Sigmoid colon (tissue), 7 donors: ENCODE results near the gene NLRP7. TPM values are rescaled to one million over a fixed set of nuclear protein-coding genes. Genes with fewer than 3 reads are reported as not detected.
"Not testable (repeated sequence)": the region's sequence is repeated elsewhere in the genome, so short reads cannot be mapped to it uniquely, and the experiment has no call there.

ENCODE experiments used
- DNase-seq: peaks from one replicate; pipeline ENCODE4 v3.0.0-alpha.2; 2019
- H3K27ac ChIP-seq, 4 donors: fragments of 200-600 bp; sonication (generic); one replicate each; pipeline ENCODE4 v1.5.1; 2016 to 2019; ENCODE audit warnings: mild to moderate bottlenecking in 1 of 4
- H3K27me3 ChIP-seq, 3 donors: fragments of 200-600 bp; sonication (generic); one replicate each; pipeline ENCODE4 v1.5.1; 2019; ENCODE audit warnings: mild to moderate bottlenecking in 1 of 3
- H3K36me3 ChIP-seq, 4 donors: fragments of 200-600 bp; sonication (generic); one replicate each; pipeline ENCODE4 v1.5.1; 2016 to 2019
- H3K4me1 ChIP-seq, 4 donors: fragments of 200-600 bp; sonication (generic); one replicate each; pipeline ENCODE4 v1.5.1; 2017 to 2019
- H3K4me3 ChIP-seq, 4 donors: fragments of 200-600 bp; sonication (generic); one replicate each; pipeline ENCODE4 v1.5.1; 2017 to 2019; ENCODE audit warnings: mild to moderate bottlenecking in 2 of 4, moderate library complexity in 1 of 4
- H3K9me3 ChIP-seq, 4 donors: fragments of 200-600 bp in 3 of 4; sonication (generic) in 3 of 4; one replicate each; pipeline versions ENCODE4 v1.5.1 to v1.6.1; 2013 to 2019
- CTCF ChIP-seq, 4 experiments: fragments of 450-650 bp in 3 of 4; fragments of 200-600 bp in 1 of 4; IDR thresholded peaks; one replicate each; pipeline ENCODE4 v1.5.1; 2016 to 2019; ENCODE audit warnings: antibody characterized with exemption in 4 of 4, mild to moderate bottlenecking in 3 of 4, moderate library complexity in 2 of 4
- EP300 ChIP-seq, 4 donors: sonication (generic); formaldehyde crosslinking; IDR thresholded peaks; one replicate each; pipeline ENCODE4 v1.6.1; 2017; ENCODE audit warnings: antibody characterized with exemption in 4 of 4
- POLR2A ChIP-seq, 2 donors: fragments of 450-650 bp; IDR thresholded peaks; one replicate each; pipeline ENCODE4 v1.6.1; 2016; ENCODE audit warnings: antibody characterized with exemption in 2 of 2, mild to moderate bottlenecking in 2 of 2, moderate library complexity in 2 of 2
- POLR2AphosphoS5 ChIP-seq, 4 donors: sonication (generic); formaldehyde crosslinking; IDR thresholded peaks; one replicate each; pipeline ENCODE4 v1.6.1; 2017; ENCODE audit warnings: antibody characterized with exemption in 4 of 4
- WGBS, 2 donors: extraction: QIAGEN DNeasy Blood & Tissue Kit; methylation state at CpG; one replicate each; pipeline ENCODE4 v1.1.7; 2013; 5-methylcytosine and 5-hydroxymethylcytosine counted together
- intact Hi-C: fragments of 100-400 bp; cut with DNase I; formaldehyde crosslinking; loops from one replicate; pipeline ENCODE4 v1.15.1; 2023
- polyA plus RNA-seq, 3 donors: library from polyadenylated mRNA; stranded (reverse); fragments of 200-250 nt; gene quantifications; one replicate each; pipeline ENCODE4 v1.2.3, GENCODE V29; 2013
- total RNA-seq, 4 donors: library from RNA; depleted of rRNA; stranded (reverse); fragments of >200 nt; gene quantifications; one replicate each; pipeline ENCODE4 v1.1.0, GENCODE V29; 2016
- donor health status: healthy with polysubstance abuse.
- donor health status: Bipolar disorder and iron deficiency.
- donor health status: healthy.

The NLRP7 gene
- total and polyA plus RNA-seq, 7 donors: 0.07 TPM; not detected in 6

- WGBS, 2 donors: 82 to 90% methylated on average over 3 of the region's 3 CpGs
- H3K4me3 ChIP-seq: no peak overlapping the region
- TF ChIP-seq POLR2AphosphoS5 (IDR thresholded peaks at IDR 0.05): no peak
- TF ChIP-seq EP300 (IDR thresholded peaks at IDR 0.05): no peak
- no peak for TF ChIP-seq CTCF (IDR thresholded peaks at IDR 0.05)
- no peak for TF ChIP-seq POLR2A (IDR thresholded peaks at IDR 0.05)
- H3K27ac ChIP-seq: no peak overlapping the region
- H3K9me3 ChIP-seq: no peaks in the 10 kb centered on the region
- H3K4me1 ChIP-seq: no peaks in the 10 kb centered on the region
- H3K27me3 ChIP-seq: peaks cover 0 to 9% (median 0%) of the 10 kb centered on the region in 3 donors
- no peaks in the 10 kb centered on the region for H3K36me3 ChIP-seq
- no peak for DNase-seq
- intact Hi-C loops: no loop called here
Observed at GRCh38 chr19:54967611-54968010, 20.3 kb upstream of the NLRP7 start.

- H3K9me3 ChIP-seq, H3K4me3 ChIP-seq, H3K4me1 ChIP-seq, H3K36me3 ChIP-seq, DNase-seq, H3K27me3 ChIP-seq, intact Hi-C loops, H3K27ac ChIP-seq: not testable (repeated sequence)
- WGBS, 2 donors: 98% methylated on average over 15 of the region's 15 CpGs; no CpG with 5 or more reads in 1 of the 2 donors
Observed at GRCh38 chr19:54965055-54965454, 17.7 kb upstream of the NLRP7 start.

GRCh38 chr19:54959840-54960239, 12.5 kb upstream of the NLRP7 start:
- H3K9me3 ChIP-seq: no peaks in the 10 kb centered on the region
- no peak overlapping the region for H3K4me3 ChIP-seq
- intact Hi-C loops: no loop called here
- H3K36me3 ChIP-seq: no peaks in the 10 kb centered on the region
- no peaks in the 10 kb centered on the region for H3K4me1 ChIP-seq
- TF ChIP-seq CTCF (IDR thresholded peaks at IDR 0.05): no peak
- no peak overlapping the region for H3K27ac ChIP-seq
- DNase-seq: no peak
- H3K27me3 ChIP-seq: no peaks in the 10 kb centered on the region
- WGBS, 2 donors: 46 to 67% methylated on average over 8 of the region's 8 CpGs

- H3K4me1 ChIP-seq: no peaks in the 10 kb centered on the region
- H3K27ac ChIP-seq: no peak overlapping the region
- TF ChIP-seq POLR2A (IDR thresholded peaks at IDR 0.05): no peak
- TF ChIP-seq POLR2AphosphoS5 (IDR thresholded peaks at IDR 0.05): no peak
- DNase-seq: no peak
- WGBS, 2 donors: 89 to 92% methylated on average over 11 of the region's 11 CpGs
- no peak overlapping the region for H3K4me3 ChIP-seq
- H3K9me3 ChIP-seq: no peaks in the 10 kb centered on the region
- H3K36me3 ChIP-seq: no peaks in the 10 kb centered on the region
- no peaks in the 10 kb centered on the region for H3K27me3 ChIP-seq
- intact Hi-C loops: no loop called here
Observed at GRCh38 chr19:54955376-54955775, 8.0 kb upstream of the NLRP7 start.

GRCh38 chr19:54953345-54953713, 6.0 kb upstream of the NLRP7 start:
- H3K9me3 ChIP-seq, DNase-seq, H3K27me3 ChIP-seq, H3K36me3 ChIP-seq, H3K4me3 ChIP-seq, intact Hi-C loops, H3K4me1 ChIP-seq, H3K27ac ChIP-seq: not testable (repeated sequence)
- WGBS, 2 donors: 82 to 90% methylated on average over 10 of the region's 10 CpGs

GRCh38 chr19:54952591-54953344, 5.4 kb upstream of the NLRP7 start:
- H3K27me3 ChIP-seq: no peaks in the 10 kb centered on the region
- no peaks in the 10 kb centered on the region for H3K4me1 ChIP-seq
- H3K9me3 ChIP-seq: no peaks in the 10 kb centered on the region
- 89 to 92% methylated on average over 23 of the region's 23 CpGs for WGBS, 2 donors
- DNase-seq: no peak
- intact Hi-C loops: no loop called here
- no peak overlapping the region for H3K27ac ChIP-seq
- H3K36me3 ChIP-seq: no peaks in the 10 kb centered on the region
- TF ChIP-seq POLR2A (IDR thresholded peaks at IDR 0.05) (no peak), EP300 (IDR thresholded peaks at IDR 0.05) (no peak), CTCF (IDR thresholded peaks at IDR 0.05) (no peak), POLR2AphosphoS5 (IDR thresholded peaks at IDR 0.05) (no peak)
- no peak overlapping the region for H3K4me3 ChIP-seq

- H3K9me3 ChIP-seq, H3K4me1 ChIP-seq, DNase-seq, H3K27me3 ChIP-seq, intact Hi-C loops, H3K4me3 ChIP-seq, H3K27ac ChIP-seq, H3K36me3 ChIP-seq: not testable (repeated sequence)
- 42 to 67% methylated on average over 10 of the region's 10 CpGs for WGBS, 2 donors
Observed at GRCh38 chr19:54950580-54950979, 3.2 kb upstream of the NLRP7 start.
